ENCODE results near the gene LRBA.
"Not testable (repeated sequence)": the region's sequence is repeated elsewhere in the genome, so short reads cannot be mapped to it uniquely, and the experiment has no call there.

Gene LRBA

GRCh38 chr4:150973626-150974251, 41.3 kb downstream of the LRBA start:
- DNase-seq (ENCODE audit: low spot score) = no peak

GRCh38 chr4:150972592-150972991, 42.5 kb downstream of the LRBA start:
- DNase-seq (ENCODE audit: low spot score) = no peak

- no peak for DNase-seq (ENCODE audit: low spot score)
Observed at GRCh38 chr4:150971901-150972300, 43.2 kb downstream of the LRBA start.

- no peak for DNase-seq (ENCODE audit: low spot score)
Observed at GRCh38 chr4:150970685-150971151, 44.4 kb downstream of the LRBA start.

- DNase-seq (ENCODE audit: low spot score) = no peak
Observed at GRCh38 chr4:150964754-150965153, 50.3 kb downstream of the LRBA start.

GRCh38 chr4:150963602-150964345, 51.3 kb downstream of the LRBA start:
- DNase-seq (ENCODE audit: low spot score) = not testable (repeated sequence)

GRCh38 chr4:150962245-150962644, 52.8 kb downstream of the LRBA start:
- no peak for DNase-seq (ENCODE audit: low spot score)

- DNase-seq (ENCODE audit: low spot score) = no peak
Observed at GRCh38 chr4:150961566-150961965, 53.5 kb downstream of the LRBA start.

- DNase-seq (ENCODE audit: low spot score) = peak; percentile 75
Observed at GRCh38 chr4:150960818-150961217, 54.3 kb downstream of the LRBA start.

GRCh38 chr4:150960079-150960478, 55.0 kb downstream of the LRBA start:
- DNase-seq (ENCODE audit: low spot score) = peak; percentile 56

GRCh38 chr4:150957981-150958380, 57.1 kb downstream of the LRBA start:
- not testable (repeated sequence) for DNase-seq (ENCODE audit: low spot score)

- DNase-seq (ENCODE audit: low spot score) = not testable (repeated sequence)
Observed at GRCh38 chr4:150957095-150957494, 58.0 kb downstream of the LRBA start.

- not testable (repeated sequence) for DNase-seq (ENCODE audit: low spot score)
Observed at GRCh38 chr4:150953916-150954315, 61.2 kb downstream of the LRBA start.

GRCh38 chr4:150952167-150952845, 62.8 kb downstream of the LRBA start:
- DNase-seq (ENCODE audit: low spot score) = peak; percentile 38

- DNase-seq (ENCODE audit: low spot score) = no peak
Observed at GRCh38 chr4:150950657-150951288, 64.3 kb downstream of the LRBA start.

- no peak for DNase-seq (ENCODE audit: low spot score)
Observed at GRCh38 chr4:150949943-150950342, 65.1 kb downstream of the LRBA start.

- DNase-seq (ENCODE audit: low spot score) = no peak
Observed at GRCh38 chr4:150949342-150949741, 65.7 kb downstream of the LRBA start.

- DNase-seq (ENCODE audit: low spot score) = no peak
Observed at GRCh38 chr4:150948710-150949109, 66.4 kb downstream of the LRBA start.

GRCh38 chr4:150948074-150948473, 67.0 kb downstream of the LRBA start:
- no peak for DNase-seq (ENCODE audit: low spot score)

- DNase-seq (ENCODE audit: low spot score) = peak; percentile 61
Observed at GRCh38 chr4:150944660-150945059, 70.4 kb downstream of the LRBA start.

GRCh38 chr4:150943818-150944217, 71.3 kb downstream of the LRBA start:
- peak; percentile 64 for DNase-seq (ENCODE audit: low spot score)

- no peak for DNase-seq (ENCODE audit: low spot score)
Observed at GRCh38 chr4:150943126-150943525, 72.0 kb downstream of the LRBA start.
